ENCODE results near the gene AXIN1.

- no peak for TF ChIP-seq POLR2AphosphoS5 (IDR thresholded peaks at IDR 0.05)
- TF ChIP-seq POLR2A (IDR thresholded peaks at IDR 0.05), result no peak
Measured at GRCh38 chr16:314351-314750, 38.2 kb downstream of the AXIN1 start.
